HepG2 (cell line): Measurements from ENCODE around the gene STUB1.

Source experiments
- CTCF ChIP-seq: sonication (generic); formaldehyde crosslinking; IDR thresholded peaks from 2 replicates; pipeline ENCODE4 v1.5.0; 2020; ENCODE audit warnings: mild to moderate bottlenecking, missing genetic modification reagents, moderate library complexity
- MEIS1 ChIP-seq: sonication (generic); formaldehyde crosslinking; IDR thresholded peaks from 2 replicates; pipeline ENCODE4 v1.9.0; 2021; ENCODE audit warnings: mild to moderate bottlenecking, missing genetic modification reagents, moderate library complexity, borderline replicate concordance
- TGIF2 ChIP-seq: IDR thresholded peaks from 2 replicates; pipeline ENCODE4 v1.6.1; 2016; ENCODE audit warnings: control low read depth, missing compliant biosample characterization
- ZNF335 ChIP-seq: sonication (generic); formaldehyde crosslinking; IDR thresholded peaks from 2 replicates; pipeline ENCODE4 v1.4.0; 2020; ENCODE audit warnings: missing genetic modification reagents
- ZNF619 ChIP-seq: sonication (generic); formaldehyde crosslinking; IDR thresholded peaks from 2 replicates; pipeline ENCODE4 v1.4.0; 2020; ENCODE audit warnings: mild to moderate bottlenecking, missing genetic modification reagents

- no peak for TF ChIP-seq TGIF2
- TF ChIP-seq CTCF (CRISPR knock-in tag): no peak
- TF ChIP-seq ZNF335 (CRISPR knock-in tag): no peak
- TF ChIP-seq ZNF619 (CRISPR knock-in tag): no peak
- no peak for TF ChIP-seq MEIS1 (CRISPR knock-in tag)
Measured at GRCh38 chr16:676565-676902, 3.7 kb upstream of the STUB1 start.
